Neural progenitor cell (in vitro differentiated cells): Measurements from ENCODE around the gene PPM1H. TPM values are rescaled to one million over a fixed set of nuclear protein-coding genes. Genes with fewer than 3 reads are reported as not detected.

Experiments
- DNase-seq: peaks from one replicate; pipeline ENCODE4 v3.0.0-alpha.2; 2016; ENCODE audit warnings: low spot score
- H2AFZ ChIP-seq: fragments of 200-600 bp; sonication (generic); replicated peaks from 2 replicates; pipeline ENCODE4 v1.6.1; 2016; ENCODE audit warnings: antibody characterized with exemption
- H3F3A ChIP-seq: fragments of 200-600 bp; sonication (generic); 2 replicates; pipeline ENCODE4 v1.6.1; 2016; ENCODE audit warnings: antibody characterized with exemption, low read depth
- H3K27ac ChIP-seq: fragments of 200-600 bp; sonication (generic); 2 replicates; pipeline ENCODE4 v1.5.1; 2016; ENCODE audit warnings: mild to moderate bottlenecking
- H3K27me3 ChIP-seq: fragments of 200-600 bp; sonication (generic); 2 replicates; pipeline ENCODE4 v1.6.1; 2016; ENCODE audit warnings: mild to moderate bottlenecking, moderate library complexity
- H3K36me3 ChIP-seq: fragments of 200-600 bp; sonication (generic); 2 replicates; pipeline ENCODE4 v1.5.1; 2016
- H3K4me1 ChIP-seq: fragments of 200-600 bp; sonication (generic); 2 replicates; pipeline ENCODE4 v1.6.1; 2016; ENCODE audit warnings: mixed run types
- H3K4me2 ChIP-seq: fragments of 200-600 bp; sonication (generic); 2 replicates; pipeline ENCODE4 v1.6.1; 2016
- H3K4me3 ChIP-seq: fragments of 200-600 bp; sonication (generic); 2 replicates; pipeline ENCODE4 v1.5.1; 2016
- H3K79me2 ChIP-seq: fragments of 200-600 bp; sonication (generic); 2 replicates; pipeline ENCODE4 v1.6.1; 2016; ENCODE audit warnings: low read depth
- H3K9ac ChIP-seq: fragments of 200-600 bp; sonication (generic); 2 replicates; pipeline ENCODE4 v1.6.1; 2016
- H3K9me3 ChIP-seq: fragments of 200-600 bp; sonication (generic); 2 replicates; pipeline ENCODE4 v1.5.1; 2016; ENCODE audit warnings: low read depth
- H4K20me1 ChIP-seq: fragments of 200-600 bp; sonication (generic); 2 replicates; pipeline ENCODE4 v1.6.1; 2016; ENCODE audit warnings: low read depth
- H3K27ac Mint-ChIP-seq: 3 replicates; pipeline ENCODE4 v1.8.0; 2021; ENCODE audit warnings: mixed read lengths
- H3K27me3 Mint-ChIP-seq: 2 replicates; pipeline ENCODE4 v1.8.0; 2022; ENCODE audit warnings: low read depth, mild to moderate bottlenecking, inconsistent platforms, moderate library complexity, mixed read lengths; ENCODE audit not compliant: insufficient read depth
- H3K36me3 Mint-ChIP-seq: 3 replicates; pipeline ENCODE4 v1.8.0; 2021; ENCODE audit warnings: mixed read lengths
- H3K4me1 Mint-ChIP-seq: 3 replicates; pipeline ENCODE4 v1.8.0; 2021; ENCODE audit warnings: mixed read lengths
- H3K4me3 Mint-ChIP-seq: 3 replicates; pipeline ENCODE4 v1.8.0; 2021; ENCODE audit warnings: mild to moderate bottlenecking, moderate library complexity, mixed read lengths
- H3K9me3 Mint-ChIP-seq: 3 replicates; pipeline ENCODE4 v1.8.0; 2020; ENCODE audit warnings: mixed read lengths
- CTCF ChIP-seq: fragments of 200-600 bp; sonication (generic); IDR thresholded peaks from 2 replicates; pipeline ENCODE4 v1.5.1; 2017; ENCODE audit warnings: antibody characterized with exemption, mild to moderate bottlenecking
- EZH2 ChIP-seq: fragments of 200-600 bp; sonication (generic); IDR thresholded peaks from 2 replicates; pipeline ENCODE4 v1.6.1; 2017; ENCODE audit warnings: antibody characterized with exemption, mild to moderate bottlenecking, moderate library complexity
- EZH2phosphoT487 ChIP-seq: fragments of 200-600 bp; sonication (generic); IDR thresholded peaks from 2 replicates; pipeline ENCODE4 v1.6.1; 2017; ENCODE audit warnings: antibody characterized with exemption
- total RNA-seq: library from RNA; depleted of rRNA; stranded (reverse); fragments of >200 nt; gene quantifications from 2 replicates; pipeline ENCODE4 v1.2.3, GENCODE V29; 2015; ENCODE audit warnings: low replicate concordance

The PPM1H gene
- total RNA-seq, 1 donor from 2014 or later, result 4.6 TPM

- Histone ChIP-seq H3K36me3 (no peaks in the 10 kb centered on the region), H3K27me3 (no peaks in the 10 kb centered on the region), H2AFZ (no peak overlapping the region), H3K79me2 (no peaks in the 10 kb centered on the region), H3K9me3 (no peaks in the 10 kb centered on the region), H3K4me1 (peaks cover 70% of the 10 kb centered on the region), H3K4me3 (no peak overlapping the region), H3K9ac (no peak overlapping the region), H3F3A (peaks cover 53% of the 10 kb centered on the region), H3K4me2 (peak overlapping the region; percentile 65), H3K27ac (no peak overlapping the region), H4K20me1 (no peaks in the 10 kb centered on the region)
- Mint-ChIP-seq H3K4me3 (peak overlapping the region; percentile 3), H3K36me3 (peaks cover 5% of the 10 kb centered on the region), H3K27me3 (no peaks in the 10 kb centered on the region), H3K4me1 (peaks cover 71% of the 10 kb centered on the region), H3K9me3 (peaks cover 3% of the 10 kb centered on the region), H3K27ac (peak overlapping the region; percentile 67)
- TF ChIP-seq EZH2phosphoT487, result no peak
- no peak for TF ChIP-seq CTCF
- no peak for TF ChIP-seq EZH2
- DNase-seq, result peak; percentile 38
These were observed 281.2 kb downstream of the PPM1H start for GRCh38 chr12:62653740-62654139.

- H2AFZ ChIP-seq, result no peak overlapping the region
- Mint-ChIP-seq H3K27ac (peak overlapping the region; percentile 67), H3K36me3 (peaks cover 8% of the 10 kb centered on the region), H3K4me1 (peaks cover 66% of the 10 kb centered on the region), H3K27me3 (no peaks in the 10 kb centered on the region), H3K4me3 (peak overlapping the region; percentile 3), H3K9me3 (peaks cover 6% of the 10 kb centered on the region)
- H3K4me3 ChIP-seq, result no peak overlapping the region
- peaks cover 52% of the 10 kb centered on the region for H3F3A ChIP-seq
- H3K27me3 ChIP-seq, result no peaks in the 10 kb centered on the region
- no peak for DNase-seq
- no peak overlapping the region for H3K27ac ChIP-seq
- H3K9me3 ChIP-seq, result no peaks in the 10 kb centered on the region
- peak overlapping the region; percentile 65 for H3K4me2 ChIP-seq
- H3K9ac ChIP-seq, result no peak overlapping the region
- TF ChIP-seq EZH2, result no peak
- no peak for TF ChIP-seq CTCF
- no peak for TF ChIP-seq EZH2phosphoT487
- H4K20me1 ChIP-seq, result no peaks in the 10 kb centered on the region
- H3K4me1 ChIP-seq, result peaks cover 65% of the 10 kb centered on the region
- no peaks in the 10 kb centered on the region for H3K36me3 ChIP-seq
- no peaks in the 10 kb centered on the region for H3K79me2 ChIP-seq
These were observed 281.6 kb downstream of the PPM1H start for GRCh38 chr12:62653304-62653703.

GRCh38 chr12:62651138-62651537 is 283.8 kb downstream of the PPM1H start:
- Histone ChIP-seq H3K27me3 (no peaks in the 10 kb centered on the region), H3K4me3 (no peak overlapping the region), H3K9ac (no peak overlapping the region), H3K4me1 (peaks cover 44% of the 10 kb centered on the region), H3K36me3 (no peaks in the 10 kb centered on the region), H3K9me3 (no peaks in the 10 kb centered on the region), H2AFZ (no peak overlapping the region), H3F3A (peaks cover 35% of the 10 kb centered on the region), H3K79me2 (no peaks in the 10 kb centered on the region), H4K20me1 (no peaks in the 10 kb centered on the region), H3K4me2 (no peak overlapping the region), H3K27ac (no peak overlapping the region)
- Mint-ChIP-seq H3K4me1 (peaks cover 59% of the 10 kb centered on the region), H3K27me3 (peaks cover 2% of the 10 kb centered on the region), H3K27ac (no peak overlapping the region), H3K36me3 (peaks cover 25% of the 10 kb centered on the region), H3K9me3 (peaks cover 16% of the 10 kb centered on the region), H3K4me3 (no peak overlapping the region)
- no peak for DNase-seq
- TF ChIP-seq EZH2, result no peak
- no peak for TF ChIP-seq CTCF
- no peak for TF ChIP-seq EZH2phosphoT487
